ENCODE data around the gene PPM1H.
"Not testable (repeated sequence)": the region's sequence is repeated elsewhere in the genome, so short reads cannot be mapped to it uniquely, and the experiment has no call there.

PPM1H gene

GRCh38 chr12:62839869-62840660 lies 94.9 kb downstream of the PPM1H start:
- DNase-seq (ENCODE audit: low read depth in 2 of 3, low spot score in 2 of 3): no peak

GRCh38 chr12:62834971-62835547 lies 99.9 kb downstream of the PPM1H start:
- DNase-seq (ENCODE audit: low read depth in 2 of 3, low spot score in 2 of 3): no peak

- no peak for DNase-seq (ENCODE audit: low read depth in 2 of 3, low spot score in 2 of 3)
These were observed 100.5 kb downstream of the PPM1H start for GRCh38 chr12:62834406-62834805.

GRCh38 chr12:62833634-62834033 lies 101.3 kb downstream of the PPM1H start:
- no peak for DNase-seq (ENCODE audit: low read depth in 2 of 3, low spot score in 2 of 3)

- no peak for DNase-seq (ENCODE audit: low read depth in 2 of 3, low spot score in 2 of 3)
These were observed 102.4 kb downstream of the PPM1H start for GRCh38 chr12:62832558-62832957.

GRCh38 chr12:62832027-62832426 lies 102.9 kb downstream of the PPM1H start:
- no peak for DNase-seq (ENCODE audit: low read depth in 2 of 3, low spot score in 2 of 3)

- no peak for DNase-seq (ENCODE audit: low read depth in 2 of 3, low spot score in 2 of 3)
These were observed 107.1 kb downstream of the PPM1H start for GRCh38 chr12:62827855-62828254.

- no peak for DNase-seq (ENCODE audit: low read depth in 2 of 3, low spot score in 2 of 3)
These were observed 107.9 kb downstream of the PPM1H start for GRCh38 chr12:62827042-62827441.

- DNase-seq (ENCODE audit: low read depth in 2 of 3, low spot score in 2 of 3): no peak
These were observed 117.2 kb downstream of the PPM1H start for GRCh38 chr12:62817556-62818271.

- no peak for DNase-seq (ENCODE audit: low read depth in 2 of 3, low spot score in 2 of 3)
These were observed 120.7 kb downstream of the PPM1H start for GRCh38 chr12:62814243-62814642.

- no peak for DNase-seq (ENCODE audit: low read depth in 2 of 3, low spot score in 2 of 3)
These were observed 121.7 kb downstream of the PPM1H start for GRCh38 chr12:62813031-62813829.

GRCh38 chr12:62811481-62811880 lies 123.5 kb downstream of the PPM1H start:
- not testable (repeated sequence) for DNase-seq (ENCODE audit: low read depth in 2 of 3, low spot score in 2 of 3)

- no peak for DNase-seq (ENCODE audit: low read depth in 2 of 3, low spot score in 2 of 3)
These were observed 126.6 kb downstream of the PPM1H start for GRCh38 chr12:62808166-62808879.

- DNase-seq (ENCODE audit: low read depth in 2 of 3, low spot score in 2 of 3): no peak
These were observed 128.1 kb downstream of the PPM1H start for GRCh38 chr12:62806893-62807292.

- no peak for DNase-seq (ENCODE audit: low read depth in 2 of 3, low spot score in 2 of 3)
These were observed 128.6 kb downstream of the PPM1H start for GRCh38 chr12:62806244-62806836.

GRCh38 chr12:62805517-62805916 lies 129.4 kb downstream of the PPM1H start:
- no peak for DNase-seq (ENCODE audit: low read depth in 2 of 3, low spot score in 2 of 3)

- no peak for DNase-seq (ENCODE audit: low read depth in 2 of 3, low spot score in 2 of 3)
These were observed 131.2 kb downstream of the PPM1H start for GRCh38 chr12:62803756-62804155.

GRCh38 chr12:62802984-62803383 lies 132.0 kb downstream of the PPM1H start:
- no peak for DNase-seq (ENCODE audit: low read depth in 2 of 3, low spot score in 2 of 3)

- DNase-seq (ENCODE audit: low read depth in 2 of 3, low spot score in 2 of 3): no peak
These were observed 132.6 kb downstream of the PPM1H start for GRCh38 chr12:62802321-62802720.

GRCh38 chr12:62801796-62802195 lies 133.2 kb downstream of the PPM1H start:
- no peak for DNase-seq (ENCODE audit: low read depth in 2 of 3, low spot score in 2 of 3)
